M059J (cell line): ENCODE data around the gene TAOK1. TPM values are rescaled to one million over a fixed set of nuclear protein-coding genes. Genes with fewer than 3 reads are reported as not detected.
"Not testable (repeated sequence)": the region's sequence is repeated elsewhere in the genome, so short reads cannot be mapped to it uniquely, and the experiment has no call there.

Source experiments
- DNase-seq: peaks from one replicate; pipeline ENCODE4 v3.0.0-alpha.2; 2012; ENCODE audit warnings: low read depth
- total RNA-seq: library from RNA; depleted of rRNA; stranded (reverse); fragments of >200 nt; shearing (Covaris generic); gene quantifications from 2 replicates; pipeline ENCODE4 v1.2.3, GENCODE V29; 2014; rRNA removed

The TAOK1 gene
- total RNA-seq, result 17.1 and 27.7 TPM in 2 replicates

GRCh38 chr17:29389982-29390850 lies at the start of gene TAOK1:
Gene TAOK1 (plus strand): TSS chr17:29390363. CDS start chr17:29451549, 61,186 bp downstream.
- peak; percentile 96 for DNase-seq

GRCh38 chr17:29341726-29342125 lies 48.4 kb upstream of the TAOK1 start:
- peak; percentile 15 for DNase-seq

DNA sequence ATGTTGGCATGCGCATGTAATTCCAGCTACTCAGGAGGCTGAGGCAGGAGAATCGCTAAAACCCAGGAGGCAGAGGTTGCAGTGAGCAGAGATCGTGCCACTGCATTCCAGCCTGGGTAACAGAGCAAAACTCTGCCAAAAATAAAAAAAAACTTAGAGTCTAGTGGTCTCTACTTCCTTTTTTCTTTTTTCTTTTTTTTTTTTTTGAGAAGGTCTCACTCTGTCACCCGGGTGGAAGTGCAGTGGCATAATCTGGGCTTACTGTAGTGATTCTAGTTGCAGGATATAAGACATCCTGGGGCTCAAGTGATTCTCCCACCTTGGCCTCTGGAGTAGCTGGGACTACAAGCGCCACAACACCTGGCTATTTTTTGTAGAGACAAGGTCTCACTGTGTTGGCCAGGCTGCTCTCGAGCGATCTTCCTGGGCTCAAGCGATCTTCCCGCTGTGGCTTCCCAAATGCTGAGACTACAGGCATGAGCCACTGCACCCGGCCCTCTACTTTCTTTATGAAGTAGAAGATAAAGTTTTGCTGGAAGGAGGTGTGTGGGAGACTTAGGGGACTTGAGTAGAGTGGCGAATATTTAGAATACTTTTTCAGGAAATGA lies 47.9 kb upstream of the TAOK1 start:
- no peak for DNase-seq

DNA sequence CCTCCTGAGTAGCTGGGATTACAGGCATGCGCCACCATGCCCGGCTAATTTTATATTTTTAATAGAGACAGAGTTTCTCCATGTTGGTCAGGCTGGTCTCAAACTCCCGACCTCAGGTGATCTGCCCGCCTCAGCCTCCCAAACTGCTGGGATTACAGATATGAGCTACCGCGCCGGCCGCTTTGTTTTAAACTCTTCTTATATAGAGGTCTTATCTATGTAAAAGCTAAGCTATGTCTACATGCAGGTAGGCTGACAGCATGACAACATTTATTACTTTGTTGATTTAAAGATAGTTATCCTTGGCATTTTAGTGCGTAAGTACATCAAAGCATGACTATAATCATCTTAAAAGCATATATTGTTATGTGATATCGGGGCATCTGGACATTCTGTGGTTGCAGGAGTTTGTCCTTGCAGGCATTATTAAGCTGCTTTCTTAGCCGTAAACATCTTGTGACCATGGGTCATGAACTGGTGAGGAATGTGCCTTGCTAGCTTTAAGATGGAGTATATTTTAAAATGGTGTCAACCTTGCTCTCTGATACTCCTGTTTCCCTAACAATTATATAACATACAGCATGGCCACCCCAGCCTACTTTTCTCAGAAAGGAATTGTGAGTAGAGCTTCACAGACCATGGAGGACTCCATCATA lies 45.8 kb upstream of the TAOK1 start:
- no peak for DNase-seq

- no peak for DNase-seq
Observed at GRCh38 chr17:29345066-29345465, 45.1 kb upstream of the TAOK1 start.

GRCh38 chr17:29345470-29345869 lies 44.7 kb upstream of the TAOK1 start:
- not testable (repeated sequence) for DNase-seq

- no peak for DNase-seq
Observed at GRCh38 chr17:29346462-29346861, 43.7 kb upstream of the TAOK1 start.

DNA sequence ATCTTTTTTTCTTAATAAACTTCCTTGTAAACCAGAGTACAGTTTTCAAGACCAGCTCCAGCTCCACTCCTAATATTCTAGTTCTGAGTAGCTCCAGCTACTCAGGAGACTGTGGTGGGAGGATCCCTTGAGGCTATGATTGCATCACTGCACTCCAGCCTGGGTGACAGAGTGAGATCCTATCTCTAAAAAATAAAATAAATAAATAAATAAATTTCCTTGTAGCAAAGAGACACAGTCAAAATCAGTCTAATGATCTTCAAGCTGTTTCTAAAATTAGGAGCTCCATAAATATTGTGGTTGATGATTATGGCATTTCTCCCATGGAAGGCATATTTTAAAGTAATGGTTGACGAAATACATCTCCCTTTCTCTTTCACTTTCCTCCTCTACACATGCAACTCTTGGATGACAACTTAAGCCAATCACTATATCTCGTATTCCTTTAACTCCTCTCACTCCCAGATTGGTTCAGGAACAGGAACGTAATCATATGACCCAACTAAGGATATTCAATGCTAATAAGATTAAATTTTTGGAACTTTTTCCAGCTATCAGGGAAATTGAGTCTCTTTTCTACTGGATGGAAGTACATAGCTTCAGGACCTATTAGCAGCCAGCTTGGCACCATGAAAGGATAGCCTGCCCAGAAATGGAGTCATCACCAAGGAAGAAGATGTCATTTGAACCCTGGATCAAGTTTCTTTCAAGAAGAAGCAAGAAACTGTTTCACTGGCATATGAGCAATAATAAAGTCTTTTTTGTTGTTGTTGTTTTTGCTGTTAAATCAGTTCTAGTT lies 42.1 kb upstream of the TAOK1 start:
- peak; percentile 85 for DNase-seq

DNA sequence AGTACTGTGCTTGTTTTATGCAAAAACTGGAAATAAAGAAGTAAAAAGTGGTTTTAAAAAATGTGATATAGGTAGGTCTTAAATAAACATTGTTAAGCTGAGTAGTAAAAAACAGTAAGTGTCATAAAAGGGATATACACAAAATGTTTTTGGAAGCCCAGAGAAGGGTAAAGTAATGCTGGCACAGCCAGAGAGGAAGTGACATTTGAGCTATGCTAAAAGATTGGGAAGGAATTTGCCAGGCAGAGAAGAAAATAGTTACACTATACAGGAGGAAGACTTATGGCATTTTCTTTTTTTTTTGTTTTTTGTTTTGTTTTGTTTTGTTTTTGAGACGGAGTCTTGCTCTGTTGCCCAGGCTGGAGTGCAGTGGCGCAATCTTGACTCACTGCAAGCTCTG lies 40.8 kb upstream of the TAOK1 start:
- DNase-seq, result no peak

DNA sequence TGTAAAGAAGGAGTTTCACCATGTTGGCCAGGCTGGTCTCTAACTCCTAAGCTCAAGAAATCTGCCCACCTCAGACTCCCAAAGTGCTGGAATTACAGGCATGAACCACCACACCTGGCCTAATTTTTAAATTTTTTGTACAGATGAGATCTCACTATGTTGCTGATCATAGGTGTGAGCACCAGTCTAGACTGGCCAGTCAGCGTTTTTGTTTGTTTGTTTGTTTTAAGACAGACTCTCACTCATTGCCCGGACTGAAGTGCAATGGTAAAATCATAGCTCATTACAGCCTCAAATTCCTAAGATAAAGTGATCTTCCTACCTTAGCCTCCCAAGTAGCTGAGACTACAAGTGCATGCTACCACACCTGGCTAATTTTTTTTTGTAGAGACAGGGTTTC lies 38.0 kb upstream of the TAOK1 start:
- no peak for DNase-seq

DNA sequence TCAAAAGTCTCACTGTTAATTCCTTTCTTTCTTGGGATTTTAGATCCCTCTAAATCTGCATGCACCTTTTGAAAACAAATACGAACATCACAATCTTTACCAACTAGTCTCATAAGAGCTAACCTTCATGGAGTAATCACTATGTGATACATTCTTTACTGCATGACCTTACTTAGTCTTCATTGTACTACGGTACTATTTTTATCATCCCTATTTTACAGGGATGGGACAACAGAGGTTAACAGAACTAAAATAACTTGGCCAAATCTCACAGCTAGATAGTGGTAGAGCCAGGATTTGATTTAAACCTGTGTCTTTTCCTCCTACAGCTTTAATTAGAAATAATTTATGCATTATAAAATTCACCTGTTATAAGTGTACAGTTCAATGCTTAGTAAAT lies 32.9 kb upstream of the TAOK1 start:
- no peak for DNase-seq

DNA sequence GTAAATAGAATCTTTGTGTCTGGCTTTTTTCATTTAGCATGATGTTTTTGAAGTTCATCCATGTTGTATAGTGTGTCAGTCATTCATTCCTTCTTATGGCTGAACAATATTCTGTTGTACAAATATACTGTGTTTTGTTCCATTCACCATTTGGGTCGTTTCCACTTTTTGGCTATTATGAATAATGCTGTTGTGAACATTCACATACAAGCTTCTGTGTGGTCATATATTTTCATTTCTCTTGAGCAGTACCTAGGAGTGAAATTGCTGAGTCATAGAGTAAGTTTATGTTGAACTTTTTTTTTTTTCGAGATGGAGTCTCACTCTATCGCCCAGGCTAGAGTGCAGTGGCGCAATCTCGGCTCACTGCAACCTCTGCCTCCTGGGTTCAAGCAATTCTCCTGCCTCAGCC lies 32.3 kb upstream of the TAOK1 start:
- DNase-seq, result peak; percentile 36

- peak; percentile 79 for DNase-seq
Observed at GRCh38 chr17:29358416-29358815, 31.7 kb upstream of the TAOK1 start.

DNA sequence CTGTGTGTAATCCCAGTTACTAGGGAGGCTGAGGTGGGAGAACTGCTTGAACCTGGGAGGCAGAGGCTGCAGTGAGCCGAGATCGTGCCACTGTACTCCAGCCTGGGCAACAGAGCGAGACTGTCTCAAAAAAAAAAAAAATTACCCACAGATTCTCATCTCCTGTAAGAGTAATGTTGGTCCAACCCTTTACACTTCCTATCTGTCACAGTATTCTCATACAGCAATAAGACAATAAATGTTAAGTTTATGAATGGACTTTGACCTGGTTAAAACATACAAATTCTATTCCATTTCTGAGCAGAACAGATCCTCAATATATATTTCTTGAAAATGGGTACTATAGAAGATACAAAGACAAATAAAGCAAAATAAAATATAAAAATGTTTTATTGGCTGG lies 30.4 kb upstream of the TAOK1 start:
- DNase-seq, result no peak

- DNase-seq, result no peak
Observed at GRCh38 chr17:29363716-29364115, 26.4 kb upstream of the TAOK1 start.

- DNase-seq, result no peak
Observed at GRCh38 chr17:29364691-29365090, 25.5 kb upstream of the TAOK1 start.

GRCh38 chr17:29368161-29368560 lies 22.0 kb upstream of the TAOK1 start:
- no peak for DNase-seq

DNA sequence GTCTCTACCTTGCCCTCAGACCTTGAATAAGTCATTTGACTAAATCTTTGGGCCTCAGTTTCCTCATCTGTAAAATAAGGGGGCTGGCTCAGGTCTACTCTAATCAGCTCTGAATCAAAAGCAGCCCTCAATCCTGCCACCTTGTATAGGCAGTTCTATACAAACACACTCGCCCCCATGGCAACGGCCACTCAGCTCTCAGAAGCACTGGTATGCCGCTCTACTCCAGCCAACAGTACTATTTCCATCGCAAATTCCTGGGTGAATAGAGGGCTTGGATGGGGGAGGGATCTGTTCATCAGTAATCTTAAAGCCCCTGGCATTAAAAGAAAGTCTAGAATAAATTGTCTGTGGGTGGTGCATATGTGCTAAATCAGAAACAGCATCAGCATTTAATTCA lies 21.2 kb upstream of the TAOK1 start:
- peak; percentile 23 for DNase-seq

DNA sequence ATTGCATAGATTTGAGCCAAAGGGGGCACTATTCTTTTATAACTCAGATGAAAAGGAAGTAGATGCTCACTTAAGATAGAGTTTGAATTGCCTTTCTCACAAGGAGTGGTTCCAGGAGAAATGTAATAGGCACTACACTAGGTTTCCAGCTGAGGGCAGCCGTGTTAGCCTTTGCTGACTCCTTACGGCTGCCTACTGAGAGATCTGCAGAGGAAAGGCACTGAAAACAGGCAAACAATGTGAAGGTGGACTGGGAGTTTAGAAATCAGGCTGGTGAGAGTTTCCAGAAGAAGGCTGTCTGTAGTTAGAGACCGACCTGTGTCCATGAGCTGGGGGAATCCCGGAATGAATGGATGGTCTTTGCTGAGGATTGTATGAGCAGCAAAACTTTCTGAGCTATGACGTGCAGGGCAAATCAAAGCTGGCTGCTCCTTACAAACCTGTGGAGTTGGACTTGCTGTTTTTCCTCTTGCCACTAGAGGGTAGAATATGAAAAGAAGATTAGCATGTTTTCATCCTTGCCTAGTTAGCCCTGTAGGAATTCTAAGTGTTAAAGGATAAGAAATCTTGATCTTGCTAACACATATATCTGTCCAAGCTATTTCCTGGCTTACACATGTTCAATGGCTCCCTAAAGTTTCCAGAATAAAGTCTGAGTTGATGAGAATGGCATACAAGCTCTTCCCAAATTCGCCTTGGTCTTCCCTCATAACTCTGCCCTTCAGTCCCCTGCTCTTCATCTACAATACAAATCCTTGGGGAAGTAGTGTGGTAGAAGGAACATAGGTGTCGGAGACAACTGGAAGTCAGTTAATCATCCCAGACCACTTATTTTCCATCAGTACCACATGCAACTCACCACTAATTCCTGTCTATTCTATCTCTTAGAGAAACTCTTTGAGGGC lies 20.1 kb upstream of the TAOK1 start:
- peak; percentile 78 for DNase-seq

GRCh38 chr17:29376667-29377270 lies 13.4 kb upstream of the TAOK1 start:
- peak; percentile 80 for DNase-seq
